GM18498 (cell line): ENCODE results near the gene NHP2.
"Not testable (repeated sequence)": the region's sequence is repeated elsewhere in the genome, so short reads cannot be mapped to it uniquely, and the experiment has no call there.

Source experiments
- ATAC-seq: cut with Tn5 transposase; IDR thresholded peaks from one replicate; pipeline ENCODE4 v1.9.1; 2021; ENCODE audit warnings: mild to moderate bottlenecking, moderate library complexity; ENCODE audit not compliant: unreplicated experiment

The NHP2 gene

GRCh38 chr5:178153530-178154340 is at the start of gene NHP2:
Gene NHP2, minus strand, starts transcription at chr5:178153885. Its CDS starts 68 bp downstream, at chr5:178153817.
- ATAC-seq: peak; percentile 98

- no peak for ATAC-seq
These were observed 48.9 kb upstream of the NHP2 start for GRCh38 chr5:178202541-178202940.

GRCh38 chr5:178201927-178202235 is 48.2 kb upstream of the NHP2 start:
- no peak for ATAC-seq

GRCh38 chr5:178201221-178201926 is 47.7 kb upstream of the NHP2 start:
- ATAC-seq: no peak

- ATAC-seq: no peak
These were observed 46.1 kb upstream of the NHP2 start for GRCh38 chr5:178199581-178200434.

- ATAC-seq: no peak
These were observed 45.0 kb upstream of the NHP2 start for GRCh38 chr5:178198706-178199105.

GRCh38 chr5:178198151-178198550 is 44.5 kb upstream of the NHP2 start:
- ATAC-seq: not testable (repeated sequence)

GRCh38 chr5:178196986-178197385 is 43.3 kb upstream of the NHP2 start:
- no peak for ATAC-seq

GRCh38 chr5:178196281-178196812 is 42.7 kb upstream of the NHP2 start:
- ATAC-seq: no peak

- ATAC-seq: no peak
These were observed 40.3 kb upstream of the NHP2 start for GRCh38 chr5:178194026-178194425.

- no peak for ATAC-seq
These were observed 39.6 kb upstream of the NHP2 start for GRCh38 chr5:178193251-178193809.

GRCh38 chr5:178192787-178193186 is 39.1 kb upstream of the NHP2 start:
- no peak for ATAC-seq

- no peak for ATAC-seq
These were observed 38.6 kb upstream of the NHP2 start for GRCh38 chr5:178192244-178192643.

- no peak for ATAC-seq
These were observed 38.0 kb upstream of the NHP2 start for GRCh38 chr5:178191661-178192060.

GRCh38 chr5:178189433-178189832 is 35.7 kb upstream of the NHP2 start:
- ATAC-seq: no peak

- no peak for ATAC-seq
These were observed 33.3 kb upstream of the NHP2 start, which contains the start of gene GMCL2 for GRCh38 chr5:178187014-178187413. Gene GMCL2, minus strand, starts transcription at chr5:178187371. Its CDS starts 72 bp downstream, at chr5:178187299.

- no peak for ATAC-seq
These were observed 32.7 kb upstream of the NHP2 start for GRCh38 chr5:178186427-178186826.

GRCh38 chr5:178182158-178182876 is 28.6 kb upstream of the NHP2 start:
- no peak for ATAC-seq

- no peak for ATAC-seq
These were observed 26.6 kb upstream of the NHP2 start for GRCh38 chr5:178180141-178180863.
